ENCODE results near the gene DNLZ.
A peak's percentile ranks its signal among the peaks of the same experiment; 100 is the strongest.

Gene DNLZ

DNA sequence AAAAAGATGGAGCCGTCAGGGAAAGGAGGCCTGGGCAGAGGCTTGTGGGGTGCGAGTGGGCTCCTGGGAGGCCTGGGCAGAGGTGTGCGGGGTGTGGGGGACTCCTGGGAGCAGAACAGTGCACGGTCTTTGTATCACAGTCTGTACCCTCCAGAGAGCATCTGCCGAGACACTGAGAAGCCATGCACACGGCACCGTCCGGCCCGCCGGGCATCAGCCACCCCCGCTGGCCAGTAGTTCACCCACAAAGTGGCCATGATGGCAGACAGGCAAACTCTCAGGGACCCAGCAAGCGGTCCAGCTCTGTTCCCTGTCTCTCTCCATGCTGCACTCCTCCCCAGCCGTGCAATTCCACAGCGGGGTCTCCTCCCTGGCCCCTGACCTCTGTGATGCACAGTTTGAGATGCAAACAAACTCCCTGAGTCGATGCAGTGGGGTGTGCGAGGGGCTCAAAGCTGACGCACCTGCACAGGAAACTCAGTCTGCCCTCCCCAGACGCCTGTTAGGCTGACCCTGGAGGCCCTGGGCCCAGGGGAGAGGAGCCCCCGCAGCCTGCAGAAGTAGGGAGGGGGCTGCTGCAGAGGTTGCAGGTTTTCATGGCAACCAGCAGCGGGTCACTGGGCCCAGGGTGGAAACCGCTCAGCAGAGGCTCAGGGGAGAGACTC lies 45.3 kb downstream of the DNLZ start:
- peak; percentile 47 for DNase-seq (ENCODE audit: low read depth, low spot score)

- no peak for DNase-seq (ENCODE audit: low read depth, low spot score)
These were observed 45.8 kb downstream of the DNLZ start for GRCh38 chr9:136317695-136318094.

DNA sequence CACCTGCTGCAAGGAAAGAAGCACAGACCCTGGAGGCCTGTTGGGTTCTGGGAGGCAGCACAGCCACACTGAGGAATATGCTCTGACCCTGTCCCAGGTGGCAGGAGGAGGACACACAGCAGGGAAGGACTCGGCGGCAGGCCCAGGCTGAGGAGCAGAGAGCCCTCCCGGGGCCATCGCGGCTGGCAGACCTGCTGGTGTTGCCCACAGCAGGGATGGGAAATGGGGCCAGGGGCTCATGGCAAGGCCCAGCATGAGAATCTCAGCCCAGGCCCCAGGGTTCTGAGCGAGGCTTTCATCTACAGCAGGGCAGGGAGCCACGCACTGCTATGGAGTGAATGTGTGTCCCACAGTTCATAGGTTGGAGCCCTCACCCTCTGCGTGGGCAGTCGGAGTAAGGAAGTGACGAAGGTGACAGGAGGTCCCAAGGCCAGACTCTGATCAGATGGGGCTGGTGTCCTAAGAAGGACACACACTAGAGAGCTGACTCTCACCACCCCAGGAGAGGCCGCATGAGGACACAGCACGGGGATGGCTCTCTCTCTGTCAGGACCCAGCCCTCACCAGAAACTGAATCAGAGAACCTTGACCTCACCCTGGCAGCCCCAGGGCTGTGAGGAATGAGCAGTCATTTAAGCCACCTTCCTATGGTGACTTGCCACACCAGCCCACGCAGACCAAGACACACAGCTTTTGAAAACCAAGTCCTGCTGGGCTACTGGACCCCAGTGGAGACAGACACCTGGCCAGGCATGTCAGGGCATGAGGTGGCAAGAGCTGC lies 46.5 kb downstream of the DNLZ start:
- no peak for DNase-seq (ENCODE audit: low read depth, low spot score)

DNA sequence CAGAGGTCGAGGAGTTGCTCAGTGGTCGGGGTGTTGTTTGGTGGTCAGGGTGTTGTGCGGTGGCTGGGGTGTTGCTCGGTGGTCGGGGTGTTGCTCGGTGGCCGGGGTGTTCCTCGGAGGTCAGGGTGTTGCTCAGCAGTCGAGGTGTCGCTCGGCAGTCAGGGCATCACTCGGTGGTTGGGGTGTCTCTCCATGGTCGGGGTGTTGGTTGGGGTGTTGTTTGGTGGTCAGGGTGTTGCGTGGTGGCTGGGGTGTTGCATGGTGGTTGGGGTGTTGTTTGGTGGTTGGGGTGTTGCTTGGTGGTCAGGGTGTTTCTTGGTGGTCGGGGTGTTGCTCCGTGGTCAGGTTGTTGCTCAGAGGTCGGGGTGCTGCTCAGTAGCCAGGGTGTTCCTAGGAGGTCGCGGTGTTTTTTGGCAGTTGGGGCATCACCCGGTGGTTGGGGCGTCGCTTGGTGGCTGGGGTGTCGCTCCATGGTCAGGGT lies 47.2 kb downstream of the DNLZ start:
- DNase-seq (ENCODE audit: low read depth, low spot score): no peak

DNA sequence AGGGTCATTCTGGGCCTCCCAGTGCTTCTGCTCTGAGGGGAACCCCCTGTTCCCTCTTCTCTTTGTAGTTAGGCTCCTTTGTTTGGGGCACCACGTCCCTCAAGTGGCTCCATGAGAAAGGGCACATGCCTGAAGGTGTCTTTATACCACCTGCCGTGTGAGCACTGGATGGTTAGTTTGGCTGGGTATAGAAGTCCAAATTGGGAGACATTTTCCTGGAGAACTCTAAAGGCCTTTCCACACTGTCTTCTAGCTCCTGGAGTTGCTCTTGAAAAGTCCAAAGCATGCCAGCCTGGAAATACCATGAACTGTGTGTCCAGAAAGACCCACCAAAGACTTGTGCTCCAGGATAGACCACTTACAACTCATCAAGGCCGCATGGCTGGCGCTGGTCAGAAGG lies 48.6 kb downstream of the DNLZ start:
- DNase-seq (ENCODE audit: low read depth, low spot score): no peak

- DNase-seq (ENCODE audit: low read depth, low spot score): no peak
These were observed 49.5 kb downstream of the DNLZ start for GRCh38 chr9:136314056-136314416.

DNA sequence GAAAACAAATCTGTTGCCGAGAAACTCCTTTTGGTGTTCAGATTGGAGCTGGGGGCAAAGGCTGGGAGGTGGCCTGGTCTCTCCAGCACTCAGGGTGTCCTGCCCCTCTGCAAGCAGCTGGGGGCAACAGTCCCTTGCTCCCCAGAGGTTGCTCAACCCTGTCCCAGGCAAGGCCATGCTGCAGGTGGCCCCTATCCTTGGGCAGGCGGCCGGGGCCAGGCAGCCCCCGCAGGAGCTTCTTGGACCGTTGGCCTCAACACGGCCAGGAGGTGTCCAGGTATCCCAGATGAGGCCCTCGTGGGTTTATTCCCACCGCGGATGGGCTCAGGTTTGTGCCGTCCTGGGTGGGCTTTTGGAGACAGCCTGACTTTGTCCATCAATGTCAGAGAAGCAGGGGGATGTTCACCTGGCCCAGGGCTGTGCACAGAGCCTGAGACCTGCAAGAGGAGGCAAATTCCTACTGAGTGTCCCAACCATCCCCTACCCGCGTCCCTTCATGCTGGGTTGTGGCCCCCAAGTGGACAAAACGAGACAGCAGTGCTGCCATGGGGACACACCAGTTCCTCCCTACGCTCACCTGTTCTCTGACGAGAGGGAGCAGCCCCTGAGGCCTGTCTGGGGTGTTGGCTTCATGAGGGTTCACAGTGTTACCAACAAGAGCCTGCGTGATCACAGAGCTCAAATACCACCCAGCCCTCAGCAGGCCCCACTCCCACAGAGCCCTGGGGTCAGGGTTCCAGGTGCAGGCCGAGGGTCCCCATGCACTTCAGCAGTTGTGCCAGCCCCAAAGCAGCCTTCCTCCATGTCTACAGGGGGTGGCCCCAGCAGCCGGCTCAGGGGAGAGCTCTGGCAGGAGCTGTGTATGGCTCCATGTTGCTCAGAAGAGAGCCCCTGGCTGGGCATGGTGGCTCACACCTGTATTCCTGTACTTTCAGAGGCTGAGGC lies 50.2 kb downstream of the DNLZ start:
- DNase-seq (ENCODE audit: low read depth, low spot score): no peak

DNA sequence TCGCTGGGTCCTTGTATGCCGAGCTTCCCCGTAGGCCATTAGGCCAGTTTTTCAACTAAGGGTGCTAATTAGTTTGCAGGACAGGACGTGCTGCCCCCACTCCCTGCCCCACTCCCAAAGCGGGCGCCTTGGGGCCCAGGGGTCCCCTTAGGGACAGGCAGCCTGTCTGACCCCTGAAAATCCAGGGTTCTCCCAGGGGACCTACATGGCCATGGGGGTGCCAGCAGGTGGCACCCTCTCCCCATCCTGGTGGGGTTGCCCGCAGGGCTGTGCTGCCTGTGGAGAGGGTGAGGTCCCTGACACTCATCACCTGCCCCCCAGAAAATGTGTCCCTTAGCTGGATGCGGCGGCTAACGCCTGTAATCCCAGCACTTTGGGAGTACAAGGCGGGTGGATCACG lies 51.1 kb downstream of the DNLZ start:
- DNase-seq (ENCODE audit: low read depth, low spot score): no peak

GRCh38 chr9:136312009-136312375 lies 51.6 kb downstream of the DNLZ start:
- no peak for DNase-seq (ENCODE audit: low read depth, low spot score)

DNA sequence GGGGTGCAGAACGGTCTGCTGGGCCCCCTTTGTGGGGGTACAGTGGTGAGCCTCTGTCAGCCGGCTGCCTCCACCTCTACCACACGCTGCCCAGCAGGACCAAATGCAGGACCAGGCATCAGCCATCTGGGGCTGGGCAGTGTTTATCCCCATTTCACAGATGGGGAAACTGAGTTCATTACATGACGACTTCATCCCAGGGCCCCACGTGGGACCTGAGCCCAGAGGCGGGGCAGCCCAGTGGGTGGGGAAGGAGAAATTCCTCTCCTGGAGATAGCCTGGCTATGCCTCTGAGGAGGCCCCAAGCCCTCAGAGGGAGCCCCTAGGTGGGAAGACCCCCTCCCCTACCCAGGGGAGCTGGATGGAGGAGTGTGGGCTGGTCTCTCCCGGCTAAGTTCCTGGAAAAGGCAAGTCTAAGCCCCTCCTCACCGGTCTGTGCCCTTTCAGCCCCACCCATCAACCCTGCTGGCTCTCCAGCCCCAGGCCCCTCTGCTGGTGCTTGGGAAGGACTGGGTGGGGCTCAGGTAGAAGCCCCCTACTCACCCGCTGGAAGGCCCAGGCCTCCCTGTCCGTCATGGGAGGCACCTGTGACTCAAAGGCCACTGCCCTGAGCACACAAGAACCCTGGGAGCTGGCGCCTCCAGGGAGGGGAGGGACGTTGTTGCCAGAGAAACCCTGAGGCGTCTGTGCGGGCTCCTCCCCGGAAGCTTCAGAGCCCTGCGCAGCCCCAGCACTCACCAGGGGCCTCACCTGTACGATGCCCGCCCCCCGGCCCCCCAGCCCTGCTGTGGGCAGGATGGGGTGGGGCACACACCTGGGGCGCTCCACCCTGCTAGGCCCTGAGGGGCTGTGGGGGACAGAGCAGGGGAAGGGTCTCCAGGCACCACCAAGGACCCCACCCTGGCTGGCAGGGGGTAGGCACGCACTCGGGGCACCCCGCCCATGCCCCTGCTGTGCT lies 52.2 kb downstream of the DNLZ start:
- no peak for DNase-seq (ENCODE audit: low read depth, low spot score)

GRCh38 chr9:136310273-136311030 lies 53.1 kb downstream of the DNLZ start:
- DNase-seq (ENCODE audit: low read depth, low spot score): no peak

DNA sequence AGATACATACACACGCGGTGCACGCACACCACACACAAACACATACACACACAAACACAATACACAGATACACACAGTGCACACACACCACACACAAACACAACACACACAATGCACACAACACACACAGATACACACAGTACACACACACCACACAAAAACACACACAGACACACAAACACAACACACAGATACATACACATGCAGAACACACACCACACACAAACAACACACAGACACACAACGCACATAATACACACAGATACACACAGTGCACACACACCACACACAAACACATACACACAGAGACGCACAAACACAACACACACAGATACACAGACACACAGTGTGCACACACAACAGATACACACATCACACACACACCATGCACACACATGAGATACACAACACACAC lies 53.7 kb downstream of the DNLZ start:
- DNase-seq (ENCODE audit: low read depth, low spot score): no peak
